Fibroblast of skin of right quadriceps (primary cell): ENCODE results near the gene ZNF484.
"Not testable (repeated sequence)": the region's sequence is repeated elsewhere in the genome, so short reads cannot be mapped to it uniquely, and the experiment has no call there.

Experiments
- DNase-seq: peaks from one replicate; pipeline ENCODE4 v3.0.0-alpha.2; 2013

The ZNF484 gene

GRCh38 chr9:92877531-92878430 lies at the start of gene ZNF484:
TSS of gene ZNF484 (minus strand) at chr9:92878038. CDS start at chr9:92875029, 3,009 bp downstream.
- DNase-seq, result peak; percentile 98

GRCh38 chr9:92920437-92920836 lies 42.6 kb upstream of the ZNF484 start:
- no peak for DNase-seq

- no peak for DNase-seq
Measured at GRCh38 chr9:92917176-92917800, 39.5 kb upstream of the ZNF484 start.

GRCh38 chr9:92911511-92912475 lies 34.0 kb upstream of the ZNF484 start:
- DNase-seq, result no peak

- not testable (repeated sequence) for DNase-seq
Measured at GRCh38 chr9:92905137-92905536, 27.3 kb upstream of the ZNF484 start.

- DNase-seq, result no peak
Measured at GRCh38 chr9:92897323-92897722, 19.5 kb upstream of the ZNF484 start.

- no peak for DNase-seq
Measured at GRCh38 chr9:92895812-92896436, 18.1 kb upstream of the ZNF484 start.

- no peak for DNase-seq
Measured at GRCh38 chr9:92894711-92895362, 17.0 kb upstream of the ZNF484 start.

GRCh38 chr9:92893916-92894610 lies 16.2 kb upstream of the ZNF484 start:
- not testable (repeated sequence) for DNase-seq

GRCh38 chr9:92892276-92892675 lies 14.4 kb upstream of the ZNF484 start:
- DNase-seq, result not testable (repeated sequence)

- DNase-seq, result no peak
Measured at GRCh38 chr9:92890761-92891160, 12.9 kb upstream of the ZNF484 start.

- no peak for DNase-seq
Measured at GRCh38 chr9:92887880-92888338, 10.1 kb upstream of the ZNF484 start.

GRCh38 chr9:92886846-92887610 lies 9.2 kb upstream of the ZNF484 start:
- DNase-seq, result not testable (repeated sequence)

GRCh38 chr9:92883666-92884405 lies 6.0 kb upstream of the ZNF484 start:
- DNase-seq, result not testable (repeated sequence)

- no peak for DNase-seq
Measured at GRCh38 chr9:92882276-92882675, 4.4 kb upstream of the ZNF484 start.

- DNase-seq, result no peak
Measured at GRCh38 chr9:92875373-92875772, 2.5 kb downstream of the ZNF484 start.

- no peak for DNase-seq
Measured at GRCh38 chr9:92870289-92870688, 7.5 kb downstream of the ZNF484 start.

- DNase-seq, result not testable (repeated sequence)
Measured at GRCh38 chr9:92866600-92866999, 11.2 kb downstream of the ZNF484 start.

- DNase-seq, result no peak
Measured at GRCh38 chr9:92864152-92864551, 13.7 kb downstream of the ZNF484 start.

GRCh38 chr9:92860867-92861266 lies 17.0 kb downstream of the ZNF484 start:
- no peak for DNase-seq
